ENCODE data around the gene LYSET.
A peak's percentile ranks its signal among the peaks of the same experiment; 100 is the strongest.

DNA sequence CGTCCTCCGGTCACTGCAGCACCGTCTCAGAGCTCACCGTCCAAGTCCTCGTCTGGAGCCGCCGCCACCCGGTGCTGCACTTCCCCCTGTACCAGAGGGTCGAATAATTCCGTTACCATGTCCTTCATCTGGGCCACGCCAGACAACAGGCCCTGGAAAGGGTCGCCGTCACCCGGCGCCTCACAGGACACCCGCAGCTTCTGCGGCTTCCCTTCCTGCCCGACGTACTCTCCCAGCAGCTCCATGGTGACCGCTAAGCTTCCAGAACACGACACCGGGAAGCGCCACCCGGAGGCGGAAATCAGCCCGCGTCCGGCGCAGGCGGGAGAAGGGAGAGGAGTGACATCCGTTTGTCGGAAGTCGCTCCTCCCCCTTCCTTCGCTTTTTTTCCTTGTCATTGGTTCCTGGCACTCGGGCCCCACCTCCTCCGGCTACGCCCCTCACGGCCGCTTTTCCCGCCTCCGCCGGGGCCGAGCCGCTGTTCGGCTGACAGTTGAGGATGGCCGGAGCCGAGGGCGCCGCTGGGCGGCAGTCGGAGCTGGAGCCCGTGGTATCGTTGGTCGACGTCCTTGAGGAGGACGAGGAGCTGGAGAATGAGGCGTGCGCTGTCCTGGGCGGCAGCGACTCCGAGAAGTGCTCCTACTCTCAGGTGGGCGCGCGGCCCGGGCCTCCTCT is 21.8 kb downstream of the LYSET start, which contains the start of the genes GON7 and UBR7:
- TF ChIP-seq EZH2 (IDR thresholded peaks at IDR 0.05) (no peak), POLR2AphosphoS5 (IDR thresholded peaks at IDR 0.05; ENCODE audit: borderline replicate concordance, low read depth, low read length) (peak; percentile 92), FOXP2 (optimal IDR thresholded peaks at IDR 0.05; ENCODE audit: control extremely low read depth, extremely low read length, insufficient read depth) (peak; percentile 93)

Measured in SK-N-MC (cell line).